Measurements from ENCODE around the gene HLA-B.

GRCh38 chr6:31345026-31345730, 11.8 kb downstream of the HLA-B start:
- TF ChIP-seq ELF4 (IDR thresholded peaks at IDR 0.05) (no peak), FOXA1 (IDR thresholded peaks at IDR 0.05) (no peak), BHLHE40 (IDR thresholded peaks at IDR 0.05; ENCODE audit: borderline replicate concordance) (no peak), ZNF384 (IDR thresholded peaks at IDR 0.05) (no peak), NFRKB (IDR thresholded peaks at IDR 0.05) (no peak), HDGF (IDR thresholded peaks at IDR 0.05; ENCODE audit: borderline replicate concordance) (no peak), LEF1 (IDR thresholded peaks at IDR 0.05; ENCODE audit: borderline replicate concordance) (no peak), ARNT (IDR thresholded peaks at IDR 0.05) (no peak), L3MBTL2 (conservative IDR thresholded peaks at IDR 0.05) (no peak)
